ENCODE data around the gene TEX22.

GRCh38 chr14:105368032-105368417 is 30.3 kb upstream of the TEX22 start:
- TF ChIP-seq POU6F1 (CRISPR knock-in tag; IDR thresholded peaks at IDR 0.05; ENCODE audit: borderline replicate concordance, low read depth) = no peak
- no peak for TF ChIP-seq OSR1 (CRISPR knock-in tag; IDR thresholded peaks at IDR 0.05)
- TF ChIP-seq TCF4 (CRISPR knock-in tag; IDR thresholded peaks at IDR 0.05; ENCODE audit: borderline replicate concordance) = no peak
